SK-N-SH (cell line): Measurements from ENCODE around the gene FLACC1. TPM values are rescaled to one million over a fixed set of nuclear protein-coding genes. Genes with fewer than 3 reads are reported as not detected.
"Not testable (repeated sequence)": the region's sequence is repeated elsewhere in the genome, so short reads cannot be mapped to it uniquely, and the experiment has no call there.

ENCODE experiments used
- CTCF ChIA-PET: fragments of 300-600, 350-600 bp; formaldehyde crosslinking; extraction: SDS; loops from one replicate; lab custom pipeline; 2021; lab: Yijun Ruan, JAX
- POLR2A ChIA-PET: fragments of 350-600 bp; sonication (Branson Sonifier 250); formaldehyde crosslinking; extraction: SDS; loops from one replicate; lab custom pipeline; 2020; ENCODE audit warnings: antibody characterized with exemption, inconsistent platforms; lab: Yijun Ruan, JAX
- DNase-seq: peaks from one replicate; pipeline ENCODE4 v3.0.0; 2012
- H2AFZ ChIP-seq: fragments of 200-600 bp; sonication (generic); 2 replicates; pipeline ENCODE4 v1.8.1; 2016; ENCODE audit warnings: antibody characterized with exemption, mild to moderate bottlenecking, low read depth
- H3F3A ChIP-seq: fragments of 200-600 bp; sonication (generic); replicated peaks from 2 replicates; pipeline ENCODE3; 2016; ENCODE audit warnings: antibody characterized with exemption, mild to moderate bottlenecking; ENCODE audit not compliant: insufficient read depth
- H3K27ac ChIP-seq, 2 experiments: fragments of 200-500 bp in 1 of 2; fragments of 200-600 bp in 1 of 2; sonication (Bioruptor generic) in 1 of 2; sonication (generic), shearing (Covaris generic) in 1 of 2; 2 replicates each; pipeline versions ENCODE4 v1.5.1 to v1.6.1; 2014 to 2016; ENCODE audit warnings: low read depth in 2 of 2, inconsistent platforms in 1 of 2, low read length in 1 of 2, mild to moderate bottlenecking in 1 of 2, mixed read lengths in 1 of 2
- H3K27me3 ChIP-seq: fragments of 200-600 bp; sonication (generic), shearing (Covaris generic); 2 replicates; pipeline ENCODE4 v1.6.1; 2016; ENCODE audit warnings: mixed run types; ENCODE audit not compliant: insufficient read depth
- H3K36me3 ChIP-seq, 2 experiments: fragments of 200-500 bp in 1 of 2; fragments of 200-600 bp in 1 of 2; sonication (Bioruptor generic) in 1 of 2; sonication (generic) in 1 of 2; replicated peaks in 1 of 2; 2 replicates each; pipeline versions ENCODE3 to v1.5.1; 2014 to 2016; ENCODE audit warnings: low read length in 1 of 2, mild to moderate bottlenecking in 1 of 2; ENCODE audit not compliant: insufficient read depth in 2 of 2, control insufficient read depth in 1 of 2
- H3K4me1 ChIP-seq, 2 experiments: fragments of 200-500 bp in 1 of 2; fragments of 200-600 bp in 1 of 2; sonication (Bioruptor generic) in 1 of 2; sonication (generic), shearing (Covaris generic) in 1 of 2; 2 replicates each; pipeline versions ENCODE4 v1.5.1 to v1.6.1; 2014 to 2016; ENCODE audit warnings: low read depth in 1 of 2, low read length in 1 of 2, mixed run types in 1 of 2; ENCODE audit not compliant: insufficient read depth in 2 of 2, control insufficient read depth in 1 of 2
- H3K4me2 ChIP-seq: fragments of 200-600 bp; sonication (generic), shearing (Covaris generic); 2 replicates; pipeline ENCODE4 v1.6.1; 2017; ENCODE audit warnings: mixed run types
- H3K4me3 ChIP-seq, 2 experiments: fragments of 200-500 bp in 1 of 2; fragments of 200-600 bp in 1 of 2; sonication (Bioruptor generic) in 1 of 2; sonication (generic), shearing (Covaris generic) in 1 of 2; 2 replicates each; pipeline versions ENCODE4 v1.5.1 to v1.8.1; 2014 to 2016; ENCODE audit warnings: low read depth in 2 of 2, inconsistent platforms in 1 of 2, low read length in 1 of 2, mild to moderate bottlenecking in 1 of 2, mixed read lengths in 1 of 2, moderate library complexity in 1 of 2
- H3K79me2 ChIP-seq: fragments of 200-600 bp; sonication (generic); 2 replicates; pipeline ENCODE4 v1.8.1; 2017; ENCODE audit warnings: mild to moderate bottlenecking; ENCODE audit not compliant: insufficient read depth
- H3K9ac ChIP-seq: fragments of 200-600 bp; sonication (generic); 2 replicates; pipeline ENCODE4 v1.6.1; 2017; ENCODE audit warnings: mixed run types
- H3K9me2 ChIP-seq: fragments of 200-600 bp; sonication (generic); 2 replicates; pipeline ENCODE4 v1.6.1; 2017; ENCODE audit warnings: mixed run types
- H3K9me3 ChIP-seq: fragments of 200-600 bp; sonication (generic); 2 replicates; pipeline ENCODE4 v1.6.1; 2017; ENCODE audit warnings: mixed run types, mild to moderate bottlenecking, moderate library complexity
- H4K20me1 ChIP-seq: fragments of 200-600 bp; sonication (generic); 2 replicates; pipeline ENCODE4 v1.6.1; 2017; ENCODE audit warnings: mild to moderate bottlenecking, mixed run types; ENCODE audit not compliant: insufficient read depth
- FOXM1 ChIP-seq: IDR thresholded peaks from 2 replicates; pipeline ENCODE4 v1.4.0; 2012; ENCODE audit warnings: low read depth, mild to moderate bottlenecking
- GABPA ChIP-seq: IDR thresholded peaks from 2 replicates; pipeline ENCODE4 v1.4.0; 2012; ENCODE audit warnings: low read depth, mild to moderate bottlenecking
- IRF3 ChIP-seq: fragments of 150-350 bp; IDR thresholded peaks from 2 replicates; pipeline ENCODE4 v1.6.1; 2016; ENCODE audit warnings: mild to moderate bottlenecking, low read depth, low read length
- NFIC ChIP-seq: IDR thresholded peaks from 2 replicates; pipeline ENCODE4 v1.4.0; 2012; ENCODE audit warnings: borderline replicate concordance
- POLR2AphosphoS5 ChIP-seq: IDR thresholded peaks from 2 replicates; pipeline ENCODE4 v1.6.1; 2012; ENCODE audit warnings: low read depth, low read length
- RFX5 ChIP-seq: IDR thresholded peaks from 2 replicates; pipeline ENCODE4 v1.6.1; 2012; ENCODE audit warnings: mild to moderate bottlenecking, improper control_type of control experiment, low read length
- TCF12 ChIP-seq: IDR thresholded peaks from 2 replicates; pipeline ENCODE4 v1.4.0; 2012
- ZBTB33 ChIP-seq: IDR thresholded peaks from 2 replicates; pipeline ENCODE4 v1.4.0; 2012; ENCODE audit warnings: low read depth, borderline replicate concordance
- WGBS: methylation state at CpG from one replicate; pipeline ENCODE4 v1.1.6; 2017; ENCODE audit warnings: low lambda C conversion rate; 5-methylcytosine and 5-hydroxymethylcytosine counted together
- polyA plus RNA-seq, 3 experiments: library from polyadenylated mRNA; depleted of rRNA; stranded (reverse); fragments of >200 nt; gene quantifications; 2 replicates each; pipeline ENCODE4 v1.2.3, GENCODE V29; 2012

Gene FLACC1
- polyA plus RNA-seq, 1 of the 3 experiments (the other 2 are of a cell fraction) = 0.35 TPM

GRCh38 chr2:201369775-201370174 lies 12.6 kb upstream of the FLACC1 start (continued):
- TF ChIP-seq ZBTB33 (no peak), GABPA (no peak), FOXM1 (no peak)

- POLR2A ChIA-PET, H3K4me1 ChIP-seq, H4K20me1 ChIP-seq, H3K9ac ChIP-seq, H3K79me2 ChIP-seq, H3K27ac ChIP-seq, H2AFZ ChIP-seq, DNase-seq, H3K27me3 ChIP-seq, H3K4me3 ChIP-seq, H3K4me2 ChIP-seq, H3K9me2 ChIP-seq: not testable (repeated sequence)
- Histone ChIP-seq H3K9me3 (peaks cover 12% of the 10 kb centered on the region; the same call in 1 of the 2 replicates), H3K36me3 (peaks cover 0 to 22% of the 10 kb centered on the region in 2 experiments), H3F3A (peaks cover 13% of the 10 kb centered on the region)
- WGBS = 84% methylated on average over 3 of the region's 8 CpGs
- CTCF ChIA-PET = interaction anchor here (1.2 kb wide), 1 partner anchor 138 kb away, joined by 4 read pairs; no protein-coding TSS in a partner anchor
Observed at GRCh38 chr2:201369318-201369717, 12.2 kb upstream of the FLACC1 start.

GRCh38 chr2:201366146-201366545 lies 9.0 kb upstream of the FLACC1 start:
- CTCF ChIA-PET = no interaction called here
- DNase-seq = no peak
- TF ChIP-seq GABPA (no peak), POLR2AphosphoS5 (no peak), TCF12 (no peak), IRF3 (no peak), NFIC (no peak), RFX5 (no peak)
- TF ChIP-seq, all 33 proteins: peak for 0

More at GRCh38 chr2:201366146-201366545, 9.0 kb upstream of the FLACC1 start:
- Histone ChIP-seq H3K9ac (no peak overlapping the region), H3K36me3 (peaks cover 7 to 39% of the 10 kb centered on the region in 2 experiments), H2AFZ (no peak overlapping the region), H3F3A (peaks cover 13% of the 10 kb centered on the region), H3K27me3 (no peaks in the 10 kb centered on the region), H3K4me2 (no peak overlapping the region), H3K9me2 (no peaks in the 10 kb centered on the region), H3K4me1 (no peaks in the 10 kb centered on the region), H3K27ac (no peak overlapping the region), H3K4me3 (no peak overlapping the region), H3K9me3 (peaks cover 12% of the 10 kb centered on the region; the same call in 1 of the 2 replicates), H4K20me1 (no peaks in the 10 kb centered on the region), H3K79me2 (no peaks in the 10 kb centered on the region)
- POLR2A ChIA-PET = no interaction called here
